Suprapubic skin (tissue), 4 donors: Measurements from ENCODE around the gene ZDHHC14. TPM values are rescaled to one million over a fixed set of nuclear protein-coding genes. Genes with fewer than 3 reads are reported as not detected.

Experiments used
- DNase-seq, 2 donors: peaks; one replicate each; pipeline ENCODE4 v3.0.0-alpha.2; 2019; ENCODE audit warnings: low spot score in 2 of 2
- H3K27ac ChIP-seq: fragments of 200-600 bp; sonication (generic); one replicate; pipeline ENCODE4 v1.5.1; 2019
- H3K27me3 ChIP-seq: fragments of 200-600 bp; sonication (generic); one replicate; pipeline ENCODE4 v1.5.1; 2019
- H3K36me3 ChIP-seq: fragments of 200-600 bp; sonication (generic); one replicate; pipeline ENCODE4 v1.5.1; 2019
- H3K4me1 ChIP-seq: fragments of 200-600 bp; sonication (generic); one replicate; pipeline ENCODE4 v1.5.1; 2019
- H3K4me3 ChIP-seq: fragments of 200-600 bp; sonication (generic); one replicate; pipeline ENCODE4 v1.5.1; 2019; ENCODE audit warnings: mild to moderate bottlenecking
- H3K9me3 ChIP-seq: fragments of 200-600 bp; sonication (generic); one replicate; pipeline ENCODE4 v1.5.1; 2019
- EP300 ChIP-seq: sonication (generic); formaldehyde crosslinking; IDR thresholded peaks from one replicate; pipeline ENCODE4 v1.6.1; 2017; ENCODE audit warnings: antibody characterized with exemption
- POLR2A ChIP-seq, 2 donors: fragments of 450-650 bp; IDR thresholded peaks; one replicate each; pipeline ENCODE4 v1.6.1; 2017; ENCODE audit warnings: antibody characterized with exemption in 2 of 2, mild to moderate bottlenecking in 2 of 2, moderate library complexity in 2 of 2
- POLR2AphosphoS5 ChIP-seq, 3 donors: sonication (generic); formaldehyde crosslinking; IDR thresholded peaks; one replicate each; pipeline ENCODE4 v1.6.1; 2017; ENCODE audit warnings: antibody characterized with exemption in 3 of 3
- WGBS: methylation state at CpG from one replicate; pipeline ENCODE4 v1.1.5; 2018; 5-methylcytosine and 5-hydroxymethylcytosine counted together
- total RNA-seq, 4 donors: library from RNA; depleted of rRNA; stranded (reverse); fragments of >200 nt; gene quantifications; one replicate each; pipeline ENCODE4 v1.1.0, GENCODE V29; 2016
- TF ChIP-seq, protein P1 (sequence below), 2 donors: fragments of 200-600 bp in 1 of 2; fragments of 450-650 bp in 1 of 2; sonication (generic) in 1 of 2; IDR thresholded peaks; one replicate each; pipeline ENCODE4 v1.5.1; 2016 to 2019; ENCODE audit warnings: antibody characterized with exemption in 2 of 2, mild to moderate bottlenecking in 1 of 2, moderate library complexity in 1 of 2

The ZDHHC14 gene
- total RNA-seq, 4 donors from 2014 or later = 4.3 to 9.9 (median 7.7) TPM

DNA sequence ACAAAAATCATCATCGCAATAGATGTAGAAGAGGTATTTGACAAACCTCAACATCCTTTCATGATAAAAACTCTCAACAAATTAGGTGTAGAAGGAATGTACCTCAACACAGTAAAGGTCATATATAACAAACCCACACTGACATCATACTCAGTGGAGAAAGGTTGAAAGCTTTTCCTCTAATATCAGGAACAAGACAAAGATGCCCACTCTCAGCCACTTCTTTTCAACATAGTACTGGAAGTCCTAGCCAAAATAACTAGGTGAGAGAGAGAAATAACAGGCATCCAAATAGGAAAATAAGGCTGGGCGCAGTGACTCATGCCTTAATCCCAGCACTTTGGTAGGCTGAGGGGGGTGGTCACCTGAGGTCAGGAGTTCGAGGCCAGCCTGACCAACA is 95.8 kb downstream of the ZDHHC14 start:
- TF ChIP-seq, protein P1, sequence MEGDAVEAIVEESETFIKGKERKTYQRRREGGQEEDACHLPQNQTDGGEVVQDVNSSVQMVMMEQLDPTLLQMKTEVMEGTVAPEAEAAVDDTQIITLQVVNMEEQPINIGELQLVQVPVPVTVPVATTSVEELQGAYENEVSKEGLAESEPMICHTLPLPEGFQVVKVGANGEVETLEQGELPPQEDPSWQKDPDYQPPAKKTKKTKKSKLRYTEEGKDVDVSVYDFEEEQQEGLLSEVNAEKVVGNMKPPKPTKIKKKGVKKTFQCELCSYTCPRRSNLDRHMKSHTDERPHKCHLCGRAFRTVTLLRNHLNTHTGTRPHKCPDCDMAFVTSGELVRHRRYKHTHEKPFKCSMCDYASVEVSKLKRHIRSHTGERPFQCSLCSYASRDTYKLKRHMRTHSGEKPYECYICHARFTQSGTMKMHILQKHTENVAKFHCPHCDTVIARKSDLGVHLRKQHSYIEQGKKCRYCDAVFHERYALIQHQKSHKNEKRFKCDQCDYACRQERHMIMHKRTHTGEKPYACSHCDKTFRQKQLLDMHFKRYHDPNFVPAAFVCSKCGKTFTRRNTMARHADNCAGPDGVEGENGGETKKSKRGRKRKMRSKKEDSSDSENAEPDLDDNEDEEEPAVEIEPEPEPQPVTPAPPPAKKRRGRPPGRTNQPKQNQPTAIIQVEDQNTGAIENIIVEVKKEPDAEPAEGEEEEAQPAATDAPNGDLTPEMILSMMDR (IDR thresholded peaks at IDR 0.05) = no peak
- TF ChIP-seq POLR2A (IDR thresholded peaks at IDR 0.05) (no peak), POLR2AphosphoS5 (IDR thresholded peaks at IDR 0.05) (no peak)
- no peaks in the 10 kb centered on the region for H3K9me3 ChIP-seq
- no peak overlapping the region for H3K27ac ChIP-seq
- no peak overlapping the region for H3K4me3 ChIP-seq
- H3K27me3 ChIP-seq = no peaks in the 10 kb centered on the region
- WGBS = 91% methylated on average over 3 of the region's 3 CpGs
- no peak for DNase-seq
- H3K4me1 ChIP-seq = no peaks in the 10 kb centered on the region
- H3K36me3 ChIP-seq = no peaks in the 10 kb centered on the region

DNA sequence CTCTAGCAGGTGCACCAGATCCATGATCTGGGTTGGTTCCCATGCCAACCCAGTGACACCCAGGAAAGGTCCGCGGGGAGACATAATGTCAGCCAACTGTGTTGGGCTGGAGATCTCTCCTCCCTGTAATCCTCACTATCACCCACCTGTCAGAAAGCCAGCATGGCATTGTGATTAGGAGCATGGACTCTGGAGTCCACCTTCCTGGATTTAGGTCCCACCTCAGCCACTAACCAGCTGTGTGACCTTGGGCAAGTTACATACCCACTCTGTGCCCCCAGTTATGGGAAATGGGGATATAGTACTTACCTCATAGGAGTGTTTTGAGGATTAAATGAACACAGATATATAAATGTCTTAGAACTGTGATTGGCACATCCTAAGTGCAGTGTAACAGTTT is 97.9 kb downstream of the ZDHHC14 start:
- no peak overlapping the region for H3K27ac ChIP-seq
- no peaks in the 10 kb centered on the region for H3K4me1 ChIP-seq
- no peaks in the 10 kb centered on the region for H3K36me3 ChIP-seq
- no peaks in the 10 kb centered on the region for H3K9me3 ChIP-seq
- TF ChIP-seq POLR2AphosphoS5 (IDR thresholded peaks at IDR 0.05) (no peak), EP300 (no peak), POLR2A (IDR thresholded peaks at IDR 0.05) (no peak)
- TF ChIP-seq, protein P1 (IDR thresholded peaks at IDR 0.05) = no peak
- no peak for DNase-seq
- no peaks in the 10 kb centered on the region for H3K27me3 ChIP-seq
- H3K4me3 ChIP-seq = no peak overlapping the region
- 85% methylated on average over 2 of the region's 2 CpGs for WGBS

DNA sequence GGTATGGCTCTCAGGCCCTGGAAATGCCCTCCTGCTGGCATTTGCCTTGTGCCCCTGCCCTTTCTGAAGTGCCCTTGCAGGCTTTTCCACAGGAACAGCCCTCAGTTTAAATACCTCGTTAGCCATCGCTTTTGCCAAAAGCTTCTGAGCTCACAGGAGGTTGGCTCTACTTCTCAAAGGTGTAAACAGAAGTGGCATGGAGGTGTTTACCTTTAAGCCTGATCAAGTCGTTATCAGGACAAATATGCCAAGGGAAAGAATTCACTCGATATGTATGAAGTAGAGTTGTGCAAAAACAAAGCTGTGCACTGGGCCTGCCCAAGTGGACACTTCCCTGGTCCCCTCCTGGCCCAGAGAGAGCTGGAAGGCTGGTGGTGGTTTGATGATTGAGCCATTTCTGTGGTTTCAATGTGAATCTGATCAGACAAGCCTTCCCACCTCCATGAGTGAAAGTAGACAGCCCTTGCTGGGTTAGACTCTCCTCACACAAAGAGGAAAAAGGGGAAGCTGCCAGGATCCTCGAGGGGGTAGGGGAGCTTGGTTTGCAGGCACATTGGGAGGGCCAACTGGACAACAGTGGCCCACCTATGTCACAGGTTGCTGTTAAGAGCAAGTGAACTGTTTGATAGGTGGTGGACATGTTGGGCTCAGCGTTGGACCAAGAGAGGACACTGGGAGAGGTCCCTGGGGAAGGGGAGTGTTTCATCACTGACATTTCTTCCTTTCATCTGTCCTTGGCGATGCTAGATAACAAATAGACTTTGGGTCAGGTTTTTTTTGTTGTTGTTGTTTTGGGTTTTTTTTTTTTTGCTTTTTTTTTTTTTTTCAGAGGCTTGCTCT is 98.7 kb downstream of the ZDHHC14 start:
- H3K36me3 ChIP-seq = no peaks in the 10 kb centered on the region
- H3K27me3 ChIP-seq = no peaks in the 10 kb centered on the region
- no peak overlapping the region for H3K27ac ChIP-seq
- no peak overlapping the region for H3K4me3 ChIP-seq
- H3K4me1 ChIP-seq = no peaks in the 10 kb centered on the region
- H3K9me3 ChIP-seq = no peaks in the 10 kb centered on the region
- TF ChIP-seq, protein P1 (IDR thresholded peaks at IDR 0.05) = no peak
- TF ChIP-seq POLR2AphosphoS5 (IDR thresholded peaks at IDR 0.05) (no peak), POLR2A (IDR thresholded peaks at IDR 0.05) (no peak), EP300 (no peak)
- 92% methylated on average over 7 of the region's 7 CpGs for WGBS
- no peak for DNase-seq

DNA sequence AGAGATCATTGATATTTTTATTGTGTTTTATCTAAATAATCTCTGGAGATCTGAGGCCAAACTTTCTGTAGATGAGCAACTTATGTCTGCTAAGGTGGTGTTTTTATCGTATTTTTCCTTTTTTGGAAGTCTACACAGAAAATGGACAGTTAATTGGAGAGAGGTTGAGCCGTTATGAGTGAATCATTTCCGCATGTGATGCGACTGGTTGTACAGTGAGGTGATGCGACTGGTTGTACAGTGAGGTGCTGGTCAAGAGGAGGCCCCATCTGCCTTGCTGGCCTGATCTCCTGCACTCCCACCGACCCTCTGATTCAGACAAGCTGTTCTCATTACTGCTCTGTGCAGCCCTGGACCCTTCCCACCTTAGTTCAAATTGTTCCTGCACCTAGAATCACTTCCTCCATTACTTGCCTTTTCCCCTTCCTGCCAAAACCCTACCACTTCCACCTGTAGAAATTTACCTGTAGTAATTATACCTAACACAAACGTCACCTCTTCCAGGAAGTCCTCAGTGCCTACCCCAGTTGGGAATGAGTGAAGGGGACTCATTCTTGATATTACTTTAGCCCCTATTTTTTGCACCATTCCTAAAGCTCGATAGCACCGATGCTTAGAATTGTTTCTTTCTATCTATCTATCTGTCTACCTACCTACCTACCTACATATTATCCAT is 100.3 kb downstream of the ZDHHC14 start:
- Histone ChIP-seq H3K36me3 (no peaks in the 10 kb centered on the region), H3K27ac (no peak overlapping the region), H3K4me1 (no peaks in the 10 kb centered on the region), H3K4me3 (no peak overlapping the region), H3K9me3 (no peaks in the 10 kb centered on the region), H3K27me3 (no peaks in the 10 kb centered on the region)
- no peak for DNase-seq
- TF ChIP-seq EP300 = no peak
- TF ChIP-seq, protein P1 (IDR thresholded peaks at IDR 0.05) = no peak
- TF ChIP-seq POLR2AphosphoS5 (IDR thresholded peaks at IDR 0.05) = no peak
- TF ChIP-seq POLR2A (IDR thresholded peaks at IDR 0.05) = no peak
- 78% methylated on average over 9 of the region's 9 CpGs for WGBS

GRCh38 chr6:157481865-157482249 is 100.9 kb downstream of the ZDHHC14 start:
- no peak for DNase-seq
- Histone ChIP-seq H3K9me3 (no peaks in the 10 kb centered on the region), H3K4me3 (no peak overlapping the region), H3K4me1 (no peaks in the 10 kb centered on the region), H3K27me3 (no peaks in the 10 kb centered on the region), H3K36me3 (no peaks in the 10 kb centered on the region), H3K27ac (no peak overlapping the region)
- TF ChIP-seq POLR2AphosphoS5 (IDR thresholded peaks at IDR 0.05) = no peak
- TF ChIP-seq EP300 = no peak
- TF ChIP-seq POLR2A (IDR thresholded peaks at IDR 0.05) = no peak
- TF ChIP-seq, protein P1 (IDR thresholded peaks at IDR 0.05) = no peak
- WGBS = 78% methylated on average over 4 of the region's 4 CpGs
